Ovary (tissue), 9 donors: ENCODE measurements around the gene SMIM14. TPM values are rescaled to one million over a fixed set of nuclear protein-coding genes. Genes with fewer than 3 reads are reported as not detected.

ENCODE experiments used
- DNase-seq, 5 donors: peaks; one replicate each; pipeline ENCODE4 v3.0.0-alpha.2; 2019 to 2020
- H3K27ac ChIP-seq, 2 donors: fragments of 200-600 bp; one replicate each; pipeline versions ENCODE4 v1.5.1 to v1.8.0; 2019 to 2022
- H3K27me3 ChIP-seq: fragments of 200-600 bp; one replicate; pipeline ENCODE4 v1.8.0; 2022
- H3K36me3 ChIP-seq: fragments of 200-600 bp; sonication (generic); one replicate; pipeline ENCODE4 v1.5.1; 2019
- H3K4me1 ChIP-seq: one replicate; pipeline ENCODE4 v1.8.1; 2013; ENCODE audit warnings: mild to moderate bottlenecking, moderate library complexity; ENCODE audit not compliant: insufficient read depth
- H3K4me3 ChIP-seq: fragments of 200-600 bp; sonication (generic); one replicate; pipeline ENCODE4 v1.5.1; 2017
- H3K9me3 ChIP-seq, 2 donors: fragments of 200-600 bp in 1 of 2; sonication (generic) in 1 of 2; one replicate each; pipeline versions ENCODE4 v1.5.1 to v1.8.1; 2013 to 2019; ENCODE audit warnings: mild to moderate bottlenecking in 1 of 2, moderate library complexity in 1 of 2
- EP300 ChIP-seq: sonication (generic); formaldehyde crosslinking; IDR thresholded peaks from one replicate; pipeline ENCODE4 v1.6.1; 2017; ENCODE audit warnings: antibody characterized with exemption
- POLR2A ChIP-seq: fragments of 450-650 bp; IDR thresholded peaks from one replicate; pipeline ENCODE4 v1.6.1; 2017; ENCODE audit warnings: antibody characterized with exemption, mild to moderate bottlenecking, moderate library complexity
- WGBS, 3 donors: extraction: QIAGEN DNeasy Blood & Tissue Kit in 1 of 3; methylation state at CpG; one replicate each; pipeline versions ENCODE4 v1.1.5 to v1.1.7; 2013 to 2017; 5-methylcytosine and 5-hydroxymethylcytosine counted together
- intact Hi-C, 4 donors: fragments of 100-400 bp; cut with DNase I; formaldehyde crosslinking; loops; one replicate each; pipeline versions ENCODE4 v1.11.0 to v1.15.1; 2022 to 2023
- polyA plus RNA-seq, 2 donors: library from polyadenylated mRNA; stranded (reverse); fragments of 200-250 nt in 1 of 2; fragments of 350-450 nt in 1 of 2; fragmentation: Illumina TruSeq in 1 of 2; extraction: RNeasy Lipid Tissue Mini Kit (QIAGEN cat#74804) in 1 of 2; gene quantifications; one replicate each; pipeline ENCODE4 v1.2.3, GENCODE V29; 2013 to 2014
- total RNA-seq, 7 donors: library from RNA; depleted of rRNA in 2 of 7; stranded (reverse); fragments of >200 nt in 2 of 7; fragmentation: NEBNext Ultra II Directional in 3 of 7; extraction: Animal tissue kit (Norgen Biotek cat#: 25700) in 3 of 7; gene quantifications; one replicate each; pipeline versions ENCODE4 v1.1.0 to v1.2.4, GENCODE V29; 2016 to 2023
- TF ChIP-seq, protein P1 (sequence below), 3 donors: fragments of 450-650 bp in 2 of 3; fragments of 200-600 bp in 1 of 3; IDR thresholded peaks; one replicate each; pipeline versions ENCODE4 v1.5.1 to v1.8.0; 2016 to 2022; ENCODE audit warnings: antibody characterized with exemption in 3 of 3, mild to moderate bottlenecking in 1 of 3
- donor health status: DM: no; HTN: no; CAD: no; lungs with moderate emphysema.
- donor health status: DM: no; HTN: no; CAD: no.
- donor health status: Bipolar disorder and iron deficiency.
- donor health status: DM: yes; HTN: yes; CAD: no.
- donor health status: DM: no; HTN: no; CAD: no.
- donor health status: DM: yes; HTN: yes; CAD: no.

Gene SMIM14
- total and polyA plus RNA-seq, 9 donors = 18.8 to 83.6 (median 56.9) TPM

- no peak for DNase-seq
- Histone ChIP-seq H3K27ac (no peak overlapping the region), H3K36me3 (no peaks in the 10 kb centered on the region), H3K4me3 (no peak overlapping the region), H3K27me3 (no peaks in the 10 kb centered on the region), H3K4me1 (no peaks in the 10 kb centered on the region), H3K9me3 (no peaks in the 10 kb centered on the region)
- intact Hi-C loops = loop anchor here in 1 of 4 donors (5.0 kb wide), 1 partner anchor 186 kb away; the partner anchor contains the start of genes LIAS and RPL9
- no peak for TF ChIP-seq POLR2A
- TF ChIP-seq, protein P1, sequence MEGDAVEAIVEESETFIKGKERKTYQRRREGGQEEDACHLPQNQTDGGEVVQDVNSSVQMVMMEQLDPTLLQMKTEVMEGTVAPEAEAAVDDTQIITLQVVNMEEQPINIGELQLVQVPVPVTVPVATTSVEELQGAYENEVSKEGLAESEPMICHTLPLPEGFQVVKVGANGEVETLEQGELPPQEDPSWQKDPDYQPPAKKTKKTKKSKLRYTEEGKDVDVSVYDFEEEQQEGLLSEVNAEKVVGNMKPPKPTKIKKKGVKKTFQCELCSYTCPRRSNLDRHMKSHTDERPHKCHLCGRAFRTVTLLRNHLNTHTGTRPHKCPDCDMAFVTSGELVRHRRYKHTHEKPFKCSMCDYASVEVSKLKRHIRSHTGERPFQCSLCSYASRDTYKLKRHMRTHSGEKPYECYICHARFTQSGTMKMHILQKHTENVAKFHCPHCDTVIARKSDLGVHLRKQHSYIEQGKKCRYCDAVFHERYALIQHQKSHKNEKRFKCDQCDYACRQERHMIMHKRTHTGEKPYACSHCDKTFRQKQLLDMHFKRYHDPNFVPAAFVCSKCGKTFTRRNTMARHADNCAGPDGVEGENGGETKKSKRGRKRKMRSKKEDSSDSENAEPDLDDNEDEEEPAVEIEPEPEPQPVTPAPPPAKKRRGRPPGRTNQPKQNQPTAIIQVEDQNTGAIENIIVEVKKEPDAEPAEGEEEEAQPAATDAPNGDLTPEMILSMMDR (IDR thresholded peaks at IDR 0.05) = no peak
- TF ChIP-seq EP300 = no peak
- WGBS, 3 donors = 62 to 74% (median 63%) methylated on average over 4 of the region's 4 CpGs
These were observed 4.4 kb upstream of the SMIM14 start for GRCh38 chr4:39642885-39643552.

- no peak overlapping the region for H3K27ac ChIP-seq
- no peaks in the 10 kb centered on the region for H3K27me3 ChIP-seq
- H3K4me3 ChIP-seq = no peak overlapping the region
- no peaks in the 10 kb centered on the region for H3K4me1 ChIP-seq
- no peaks in the 10 kb centered on the region for H3K36me3 ChIP-seq
- TF ChIP-seq, protein P1 (IDR thresholded peaks at IDR 0.05) = no peak
- TF ChIP-seq EP300 (no peak), POLR2A (no peak)
- intact Hi-C loops = loop anchor here in 1 of 4 donors (5.0 kb wide), 1 partner anchor 184 kb away; the partner anchor contains the start of genes LIAS and RPL9
- no peaks in the 10 kb centered on the region for H3K9me3 ChIP-seq
- no peak for DNase-seq
- 88 to 92% (median 91%) methylated on average over 2 of the region's 2 CpGs for WGBS, 3 donors
These were observed 2.8 kb upstream of the SMIM14 start for GRCh38 chr4:39641451-39641850.

- Histone ChIP-seq H3K27ac (peak overlapping the region; percentile 96 to 98), H3K4me1 (peaks cover 3% of the 10 kb centered on the region), H3K27me3 (no peaks in the 10 kb centered on the region), H3K36me3 (no peaks in the 10 kb centered on the region), H3K9me3 (no peaks in the 10 kb centered on the region), H3K4me3 (peak overlapping the region; percentile 94)
- intact Hi-C loops = loop anchor here (2.0 to 10.0 kb wide), 3 partner anchors 110 to 113 kb away; partner anchors contain the start of gene UGDH (in 4 of the 4)
- DNase-seq = peak; percentile 48 to 68 (median 53)
- WGBS, 3 donors = 0 to 5% (median 0%) methylated on average over 29 of the region's 29 CpGs
- TF ChIP-seq POLR2A = peak; percentile 19
- peak; percentile 32 for TF ChIP-seq EP300
- TF ChIP-seq, protein P1 (IDR thresholded peaks at IDR 0.05) = no peak
These were observed 895 bp downstream of the SMIM14 start for GRCh38 chr4:39637586-39638353.

DNA sequence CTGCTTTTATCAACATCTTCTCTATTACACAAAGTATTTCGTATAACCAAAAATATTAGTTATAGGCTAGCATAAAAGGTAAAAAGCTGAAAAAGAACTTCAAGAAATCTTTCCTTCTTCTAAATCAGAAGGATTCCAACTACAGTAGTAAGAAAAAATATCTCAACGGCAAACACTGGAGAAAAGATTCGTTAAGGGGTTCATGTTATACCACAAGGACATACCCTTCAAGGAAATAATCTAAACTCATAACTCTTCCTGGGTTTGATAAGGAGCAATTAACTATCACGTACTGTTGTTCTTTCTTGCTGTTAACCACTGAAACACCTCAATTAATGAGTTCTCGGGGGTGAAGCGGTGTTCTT, 1.5 kb downstream of the SMIM14 start:
- intact Hi-C loops = loop anchor here in 3 of 4 donors (5.0 to 10.0 kb wide), 2 partner anchors 110 to 112 kb away; partner anchors contain the start of gene UGDH (in 3 of the 3)
- peak overlapping the region; percentile 96 to 98 for H3K27ac ChIP-seq
- DNase-seq = no peak
- peak overlapping the region; percentile 94 for H3K4me3 ChIP-seq
- H3K36me3 ChIP-seq = no peaks in the 10 kb centered on the region
- H3K4me1 ChIP-seq = peaks cover 3% of the 10 kb centered on the region
- WGBS, 3 donors = 0 to 1% (median 1%) methylated on average over 6 of the region's 6 CpGs
- H3K27me3 ChIP-seq = no peaks in the 10 kb centered on the region
- TF ChIP-seq EP300 (no peak), POLR2A (no peak)
- TF ChIP-seq, protein P1 (IDR thresholded peaks at IDR 0.05) = no peak
- H3K9me3 ChIP-seq = no peaks in the 10 kb centered on the region
